ENCODE data around the gene CCDC78.

The CCDC78 gene

DNA sequence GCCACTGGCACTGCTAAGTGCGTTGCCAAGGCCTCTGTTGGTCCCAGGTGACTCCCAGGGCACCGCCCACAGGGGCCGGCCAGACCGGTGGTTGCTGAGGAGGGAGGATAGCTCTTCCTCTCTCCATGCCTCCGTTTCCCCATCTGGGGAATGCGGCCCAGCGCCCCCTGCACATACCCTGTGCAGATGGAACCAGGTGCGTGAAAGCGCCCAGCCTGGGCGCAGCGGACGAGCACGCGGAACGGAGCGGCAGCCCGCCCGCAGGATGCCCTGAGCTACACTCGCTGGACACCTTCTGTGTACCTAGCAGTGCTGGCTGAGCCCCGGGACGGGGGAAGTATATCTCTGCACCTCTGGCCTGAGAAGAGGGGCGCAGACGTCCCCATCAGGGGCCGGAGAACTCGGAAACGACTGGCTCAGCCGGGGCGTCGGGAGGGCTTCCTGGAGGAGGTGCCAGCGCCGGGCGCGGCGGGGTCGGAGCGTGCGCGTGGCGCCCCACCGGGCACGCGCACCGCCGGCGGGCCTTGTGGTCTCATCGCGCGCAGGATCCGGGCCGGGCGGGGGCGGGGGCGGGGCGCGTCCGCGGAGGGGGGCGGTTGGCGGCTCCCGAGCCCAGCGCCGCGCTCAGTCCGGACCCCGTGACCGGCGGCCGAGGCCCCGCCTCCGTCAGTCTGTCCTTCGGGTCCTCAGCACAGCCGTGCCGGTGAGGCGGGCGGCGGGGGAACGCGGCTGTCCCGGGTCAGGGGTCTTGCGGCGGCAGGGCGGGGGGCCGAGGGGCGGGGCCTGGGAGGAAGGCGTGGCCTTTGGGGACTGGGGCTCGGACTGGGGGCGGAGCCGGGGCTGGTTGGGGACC lies at the start of gene CCDC78, which contains the start of gene HAGHL:
CCDC78 (minus strand) TSS at position 6 of the 853 bp plus-strand sequence. CDS start 76 bp downstream, outside the sequence.
HAGHL (plus strand) TSS at position 669 of the 853 bp plus-strand sequence. CDS start 404 bp downstream, outside the sequence.
- DNase-seq = no peak

DNA sequence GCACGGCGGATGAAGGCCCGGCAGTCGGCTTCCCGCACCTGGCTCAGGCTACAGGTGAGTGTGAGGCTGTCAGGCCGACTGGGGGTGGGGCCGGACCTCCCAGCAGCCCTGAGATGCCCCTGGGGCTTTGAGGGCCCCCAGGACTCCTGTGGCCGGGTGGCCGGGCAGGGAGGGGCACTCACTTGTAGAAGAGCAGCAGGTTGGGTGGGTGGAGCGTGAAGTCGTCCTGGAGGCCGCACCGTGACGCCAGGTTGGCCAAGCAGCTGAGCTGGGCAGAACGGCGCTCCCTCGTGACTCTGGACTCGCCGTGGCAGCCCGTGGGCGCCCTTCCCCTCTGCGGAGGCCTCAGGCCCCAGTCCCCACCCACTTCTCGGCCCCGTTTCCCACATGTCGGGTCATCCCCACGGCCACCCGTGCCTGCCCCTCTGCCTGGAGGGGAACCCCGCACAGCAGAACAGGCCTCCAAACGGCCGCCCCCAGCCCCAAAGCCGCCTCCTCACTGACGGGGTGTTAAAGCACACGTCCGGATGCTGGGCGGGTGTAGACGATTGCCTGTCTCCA lies 49.1 kb upstream of the CCDC78 start:
- no peak for DNase-seq

DNA sequence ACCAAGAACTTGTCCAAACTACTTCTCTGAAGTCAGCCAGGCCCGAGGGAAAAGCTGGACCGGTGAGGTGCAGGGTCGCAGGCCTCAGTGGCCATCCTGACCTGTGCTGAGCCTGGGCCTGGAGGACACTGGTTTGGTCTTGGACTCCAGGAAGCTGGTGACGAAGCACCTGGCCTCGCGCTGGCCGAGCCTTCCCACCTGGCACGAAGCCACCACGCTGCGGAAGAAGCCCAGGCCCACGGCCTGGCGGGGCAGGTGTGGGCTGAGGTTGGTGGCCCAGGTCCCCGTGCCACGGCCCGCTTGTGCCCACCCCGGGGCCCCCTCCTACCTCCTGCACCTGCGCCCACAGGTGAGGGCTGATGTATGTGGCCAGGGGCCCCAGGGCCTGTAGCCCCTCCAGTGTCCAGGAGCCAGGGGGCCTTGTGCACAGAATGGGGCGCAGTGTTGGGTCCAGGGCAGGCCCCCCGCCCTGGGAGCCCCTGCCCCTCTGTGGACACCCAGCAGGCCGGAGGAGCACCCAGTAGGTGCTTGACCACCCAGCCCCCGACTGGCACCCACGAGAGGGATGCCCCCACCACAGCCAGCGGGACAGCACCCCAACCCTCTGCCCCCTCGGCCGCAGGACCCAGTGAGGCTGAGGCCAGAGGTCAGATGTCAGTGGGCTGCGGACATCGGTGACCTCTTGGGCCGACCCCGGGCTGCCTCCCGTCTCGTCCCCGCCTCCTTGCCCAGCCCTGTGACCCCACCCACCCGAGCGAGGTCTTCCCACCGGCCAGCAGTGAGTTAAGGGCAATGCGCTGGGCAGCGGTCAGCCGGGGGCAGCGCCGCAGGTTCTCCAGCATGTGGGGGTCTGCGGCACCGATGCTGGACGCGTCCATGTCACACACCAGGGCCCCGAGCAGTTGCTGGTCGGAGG lies 48.1 kb upstream of the CCDC78 start:
- DNase-seq = no peak

DNA sequence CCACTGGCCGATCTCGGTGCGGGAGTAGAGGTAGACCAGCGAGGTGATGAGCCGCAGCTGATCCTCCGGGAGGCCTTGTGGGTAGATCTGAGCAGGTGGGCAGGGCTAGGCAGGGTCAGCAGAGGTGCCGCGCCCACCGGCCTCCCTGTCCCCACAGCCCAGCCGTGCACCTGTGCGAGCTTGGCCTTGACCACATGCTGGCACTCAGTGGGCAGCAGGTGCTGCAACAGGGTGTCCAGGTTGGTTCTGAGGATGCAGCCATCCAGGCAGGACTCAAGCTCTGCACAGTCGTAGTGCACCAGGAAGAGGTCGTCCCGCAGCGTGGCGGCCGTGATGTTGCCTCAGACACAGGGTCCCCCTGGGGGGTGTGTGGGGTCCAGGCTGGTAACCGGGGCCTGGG lies 46.7 kb upstream of the CCDC78 start:
- no peak for DNase-seq

DNA sequence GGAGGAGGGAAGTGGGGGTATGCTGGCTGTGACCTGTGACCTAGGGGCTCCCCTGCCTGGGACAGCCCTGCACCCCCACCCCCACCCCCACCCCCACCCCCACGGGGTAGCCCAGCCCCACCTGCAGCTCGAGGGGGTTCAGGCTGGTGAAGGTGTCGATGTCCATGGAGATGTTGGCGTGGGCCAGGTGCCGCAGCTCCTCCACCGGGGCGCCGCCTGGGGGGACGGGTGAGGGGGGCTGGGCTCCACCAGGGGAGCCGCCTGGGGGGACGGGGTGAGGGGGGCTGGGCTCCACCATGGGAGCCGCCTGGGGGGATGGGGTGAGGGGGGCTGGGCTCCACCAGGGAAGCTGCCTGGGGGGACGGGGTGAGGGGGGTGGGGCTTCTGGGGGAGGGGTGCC lies 44.2 kb upstream of the CCDC78 start:
- no peak for DNase-seq

DNA sequence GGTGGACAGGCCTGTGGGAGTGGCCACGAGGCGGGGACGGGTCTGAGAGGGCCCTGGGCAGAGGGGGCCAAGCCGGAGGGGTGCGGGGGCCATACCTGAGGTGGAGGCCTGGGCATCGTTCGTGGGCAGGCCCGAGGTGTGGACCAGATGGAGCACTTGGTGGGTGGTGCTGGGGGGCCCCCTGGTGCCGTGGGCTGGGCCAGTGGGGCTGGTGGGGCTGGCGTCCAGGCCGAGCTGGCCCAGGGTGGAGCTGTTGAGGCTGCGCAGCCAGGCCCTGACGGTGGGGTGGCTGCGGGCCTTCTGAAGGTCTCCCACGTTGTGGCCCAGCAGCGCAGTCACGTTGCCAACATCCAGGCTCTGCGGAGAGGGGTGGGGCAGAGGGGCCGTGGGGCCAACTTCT lies 43.7 kb upstream of the CCDC78 start:
- no peak for DNase-seq

DNA sequence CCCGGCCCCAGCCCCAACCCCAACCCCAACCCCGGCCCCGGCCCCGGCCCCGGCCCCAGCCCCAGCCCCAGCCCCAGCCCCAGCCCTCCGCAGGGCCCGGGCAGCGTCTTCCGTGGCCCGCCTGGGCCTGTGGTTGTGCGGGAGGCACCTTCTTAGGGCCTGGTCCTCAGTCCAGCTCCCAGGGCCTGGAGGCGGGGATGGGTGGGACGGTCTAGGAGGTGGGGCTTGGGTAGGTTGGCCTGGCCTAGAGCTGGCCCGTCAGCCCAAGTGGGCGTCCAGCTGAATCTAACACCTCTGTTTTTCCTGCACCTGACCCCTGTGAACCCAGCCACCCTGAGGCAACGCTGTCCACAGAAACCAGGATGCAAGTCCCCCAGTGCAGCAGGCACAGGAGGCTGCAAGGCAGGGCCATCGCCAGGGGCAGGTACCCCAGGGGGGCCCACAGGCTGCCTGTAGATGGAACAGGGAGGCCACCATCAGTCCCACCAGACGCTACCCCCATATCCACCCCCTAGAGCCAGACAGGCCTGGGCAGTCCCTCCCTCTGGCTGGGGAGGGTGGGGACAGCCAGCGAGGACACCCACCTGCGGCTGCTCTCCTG lies 43.0 kb upstream of the CCDC78 start:
- DNase-seq = no peak

DNA sequence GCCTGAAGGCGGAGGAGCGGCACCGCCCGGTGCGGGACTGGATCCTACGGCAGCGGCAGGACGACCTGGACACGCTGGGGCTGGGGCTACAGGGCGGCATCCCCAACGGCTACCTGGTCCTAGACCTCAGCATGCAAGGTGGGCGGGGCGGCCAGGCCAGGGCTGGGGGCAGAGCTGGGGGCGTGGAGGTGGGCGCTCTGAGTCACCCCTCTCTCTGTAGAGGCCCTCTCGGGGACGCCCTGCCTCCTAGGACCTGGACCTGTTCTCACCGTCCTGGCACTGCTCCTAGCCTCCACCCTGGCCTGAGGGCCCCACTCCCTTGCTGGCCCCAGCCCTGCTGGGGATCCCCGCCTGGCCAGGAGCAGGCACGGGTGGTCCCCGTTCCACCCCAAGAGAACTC lies 42.2 kb upstream of the CCDC78 start:
- no peak for DNase-seq

DNA sequence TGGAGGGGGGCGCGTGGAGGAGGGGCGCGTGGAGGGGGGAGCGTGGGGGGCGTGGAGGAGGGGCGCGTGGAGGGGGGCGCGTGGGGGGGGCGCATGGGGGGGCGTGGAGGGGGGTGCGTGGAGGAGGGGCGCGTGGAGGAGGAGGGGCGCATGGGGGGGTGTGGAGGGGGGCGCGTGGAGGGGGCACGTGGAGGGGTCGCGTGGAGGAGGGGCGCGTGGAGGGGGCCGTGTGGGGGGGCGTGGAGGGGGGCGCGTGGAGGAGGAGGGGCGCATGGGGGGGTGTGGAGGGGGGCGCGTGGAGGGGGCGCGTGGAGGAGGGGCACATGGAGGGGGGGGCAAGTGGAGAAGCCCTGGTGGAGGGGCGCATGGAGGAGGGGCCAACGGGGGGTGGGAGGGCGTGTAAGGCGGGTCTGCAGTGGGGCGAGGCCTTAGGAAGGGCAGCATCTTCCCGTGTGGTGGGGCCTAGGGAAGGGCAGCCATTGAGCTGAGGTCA lies 41.5 kb upstream of the CCDC78 start:
- DNase-seq = no peak

DNA sequence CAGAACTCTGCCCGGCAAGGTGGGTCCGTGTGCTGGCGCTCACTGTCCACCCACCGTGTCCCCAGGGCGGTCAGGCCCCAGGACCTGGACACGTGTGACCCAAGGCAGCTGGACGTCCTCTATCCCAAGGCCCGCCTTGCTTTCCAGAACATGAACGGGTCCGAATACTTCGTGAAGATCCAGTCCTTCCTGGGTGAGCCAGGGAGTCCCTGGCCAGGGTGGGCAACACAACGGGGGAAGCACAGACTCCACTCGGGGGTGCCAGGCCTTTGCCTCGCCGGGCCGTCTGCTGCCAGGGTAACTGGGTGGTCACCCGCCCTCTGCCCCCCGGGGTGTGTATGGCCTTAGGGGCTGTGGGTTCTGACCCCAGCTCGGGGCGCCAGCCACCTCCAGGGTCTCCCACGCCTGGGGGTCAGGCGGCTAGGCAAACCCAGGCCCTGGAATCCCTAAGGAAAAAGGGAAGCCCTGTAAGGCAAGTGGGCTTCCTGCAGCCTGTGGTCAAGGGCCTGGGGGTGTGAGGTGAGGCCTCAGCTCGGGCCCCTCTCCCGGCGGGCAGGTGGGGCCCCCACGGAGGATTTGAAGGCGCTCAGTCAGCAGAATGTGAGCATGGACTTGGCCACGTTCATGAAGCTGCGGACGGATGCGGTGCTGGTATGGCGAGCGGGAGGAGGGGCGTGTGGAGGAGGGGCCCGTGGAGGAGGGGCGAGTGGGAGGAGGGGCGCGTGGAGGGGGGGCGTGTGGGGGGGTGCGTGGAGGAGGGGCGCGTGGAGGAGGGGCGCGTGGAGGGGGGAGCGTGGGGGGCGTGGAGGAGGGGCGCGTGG lies 40.8 kb upstream of the CCDC78 start:
- DNase-seq = no peak

DNA sequence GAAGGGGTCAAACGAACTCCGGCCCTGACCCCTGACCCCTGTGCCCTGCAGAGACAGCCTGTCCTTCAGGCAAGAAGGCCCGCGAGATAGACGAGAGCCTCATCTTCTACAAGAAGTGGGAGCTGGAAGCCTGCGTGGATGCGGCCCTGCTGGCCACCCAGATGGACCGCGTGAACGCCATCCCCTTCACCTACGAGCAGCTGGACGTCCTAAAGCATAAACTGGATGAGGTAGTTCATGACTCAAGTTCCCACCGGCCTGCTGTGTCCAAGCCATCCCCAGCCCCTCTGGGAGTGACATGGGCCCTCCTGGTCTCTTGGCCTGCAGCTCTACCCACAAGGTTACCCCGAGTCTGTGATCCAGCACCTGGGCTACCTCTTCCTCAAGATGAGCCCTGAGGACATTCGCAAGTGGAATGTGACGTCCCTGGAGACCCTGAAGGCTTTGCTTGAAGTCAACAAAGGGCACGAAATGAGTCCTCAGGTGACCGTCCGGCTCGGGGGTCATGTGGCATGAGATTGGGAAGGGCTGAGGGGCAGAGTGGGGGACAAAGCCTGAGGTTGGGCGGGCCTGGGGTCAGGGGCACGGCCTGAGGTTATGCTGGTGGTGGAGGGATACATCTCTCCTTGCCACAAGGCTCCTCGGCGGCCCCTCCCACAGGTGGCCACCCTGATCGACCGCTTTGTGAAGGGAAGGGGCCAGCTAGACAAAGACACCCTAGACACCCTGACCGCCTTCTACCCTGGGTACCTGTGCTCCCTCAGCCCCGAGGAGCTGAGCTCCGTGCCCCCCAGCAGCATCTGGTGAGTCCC lies 40.0 kb upstream of the CCDC78 start:
- no peak for DNase-seq

DNA sequence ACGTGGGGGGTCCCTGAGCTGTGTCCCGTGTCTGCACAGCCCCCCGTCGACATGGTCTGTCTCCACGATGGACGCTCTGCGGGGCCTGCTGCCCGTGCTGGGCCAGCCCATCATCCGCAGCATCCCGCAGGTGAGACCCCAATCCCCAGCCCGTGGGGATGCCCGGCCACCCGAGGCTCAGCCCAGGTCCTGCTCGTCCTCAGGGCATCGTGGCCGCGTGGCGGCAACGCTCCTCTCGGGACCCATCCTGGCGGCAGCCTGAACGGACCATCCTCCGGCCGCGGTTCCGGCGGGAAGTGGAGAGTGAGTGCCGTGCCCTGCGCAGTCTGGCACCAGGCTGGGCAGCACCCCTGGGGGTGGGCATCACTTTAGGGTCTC lies 39.2 kb upstream of the CCDC78 start:
- no peak for DNase-seq

DNA sequence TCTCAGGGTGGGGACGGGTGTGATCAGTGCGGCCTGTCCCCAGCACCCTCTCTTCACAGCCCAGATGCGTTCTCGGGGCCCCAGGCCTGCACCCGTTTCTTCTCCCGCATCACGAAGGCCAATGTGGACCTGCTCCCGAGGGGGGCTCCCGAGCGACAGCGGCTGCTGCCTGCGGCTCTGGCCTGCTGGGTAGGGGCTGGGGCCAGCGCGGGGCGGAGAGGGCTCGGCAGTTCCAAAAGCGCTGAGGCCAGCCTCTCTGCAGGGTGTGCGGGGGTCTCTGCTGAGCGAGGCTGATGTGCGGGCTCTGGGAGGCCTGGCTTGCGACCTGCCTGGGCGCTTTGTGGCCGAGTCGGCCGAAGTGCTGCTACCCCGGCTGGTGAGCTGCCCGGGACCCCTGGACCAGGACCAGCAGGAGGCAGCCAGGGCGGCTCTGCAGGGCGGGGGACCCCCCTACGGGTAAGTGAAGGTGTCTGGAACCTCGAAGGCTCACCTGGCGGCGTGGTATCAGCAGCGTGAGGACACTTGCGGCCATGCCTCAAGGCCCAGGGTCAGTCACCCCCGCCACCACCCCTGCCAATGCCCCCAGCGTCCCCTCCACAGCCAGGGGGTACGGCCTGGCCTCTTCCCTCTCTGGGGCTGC lies 38.7 kb upstream of the CCDC78 start:
- DNase-seq = no peak

DNA sequence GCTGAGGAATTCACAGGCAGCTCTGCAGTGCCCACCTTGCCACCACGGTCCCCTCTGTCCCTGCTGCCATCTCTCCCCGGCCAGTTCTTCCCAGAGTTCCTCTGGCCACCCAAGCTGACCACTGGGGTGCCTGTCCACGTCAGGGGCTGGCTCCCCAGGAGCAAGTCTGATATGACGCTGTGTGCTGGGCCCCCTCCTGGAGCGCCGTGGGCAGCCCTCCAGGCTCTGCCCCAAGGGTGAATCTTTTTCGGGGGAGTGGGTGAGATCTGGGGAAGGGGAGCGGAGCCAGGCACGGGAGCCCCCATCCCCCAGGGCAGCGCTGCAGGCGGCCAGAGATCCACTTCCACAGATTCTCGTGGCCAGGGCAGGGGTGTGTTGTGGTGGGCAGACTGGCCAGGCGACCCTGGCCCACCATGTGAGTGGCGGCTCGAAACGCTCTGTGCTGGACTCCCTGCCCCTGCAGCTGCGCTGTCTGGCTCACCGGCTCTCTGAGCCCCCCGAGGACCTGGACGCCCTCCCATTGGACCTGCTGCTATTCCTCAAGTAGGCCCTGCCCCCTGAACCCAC lies 38.0 kb upstream of the CCDC78 start:
- DNase-seq = no peak

DNA sequence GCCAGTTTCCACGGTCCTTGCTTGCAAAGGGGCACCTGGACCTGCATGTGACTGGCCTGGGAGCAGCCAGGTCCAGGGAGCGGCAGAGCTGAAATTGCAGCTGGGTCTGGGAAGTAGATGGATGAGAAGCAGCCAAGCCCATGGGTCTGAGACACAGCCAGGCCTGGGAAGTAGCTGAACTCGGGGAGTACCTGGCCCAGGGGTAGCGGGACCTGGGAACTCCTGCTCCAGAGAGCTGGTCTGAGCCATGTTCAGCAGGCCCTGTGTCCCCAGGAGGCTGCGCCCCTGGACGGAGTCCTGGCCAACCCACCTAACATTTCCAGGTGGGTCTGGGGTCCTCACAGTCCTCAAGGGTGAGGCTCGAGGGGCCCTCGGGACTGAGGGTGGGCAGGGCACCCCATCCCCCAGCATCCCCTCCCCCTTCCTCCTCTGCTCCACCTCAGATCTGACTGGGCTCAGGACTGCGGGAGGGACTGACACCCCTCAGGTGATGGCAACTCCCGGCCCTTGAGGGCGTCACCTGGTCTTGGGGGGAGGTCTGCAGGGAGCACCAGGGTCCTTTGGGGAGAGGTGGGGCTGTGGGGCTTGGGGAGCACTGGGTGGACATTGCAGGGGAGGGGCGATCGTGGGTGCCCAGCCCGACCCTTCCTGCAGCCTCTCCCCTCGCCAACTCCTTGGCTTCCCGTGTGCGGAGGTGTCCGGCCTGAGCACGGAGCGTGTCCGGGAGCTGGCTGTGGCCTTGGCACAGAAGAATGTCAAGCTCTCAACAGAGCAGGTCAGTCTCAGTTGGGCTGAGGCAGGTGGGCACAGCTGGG lies 37.3 kb upstream of the CCDC78 start:
- no peak for DNase-seq

DNA sequence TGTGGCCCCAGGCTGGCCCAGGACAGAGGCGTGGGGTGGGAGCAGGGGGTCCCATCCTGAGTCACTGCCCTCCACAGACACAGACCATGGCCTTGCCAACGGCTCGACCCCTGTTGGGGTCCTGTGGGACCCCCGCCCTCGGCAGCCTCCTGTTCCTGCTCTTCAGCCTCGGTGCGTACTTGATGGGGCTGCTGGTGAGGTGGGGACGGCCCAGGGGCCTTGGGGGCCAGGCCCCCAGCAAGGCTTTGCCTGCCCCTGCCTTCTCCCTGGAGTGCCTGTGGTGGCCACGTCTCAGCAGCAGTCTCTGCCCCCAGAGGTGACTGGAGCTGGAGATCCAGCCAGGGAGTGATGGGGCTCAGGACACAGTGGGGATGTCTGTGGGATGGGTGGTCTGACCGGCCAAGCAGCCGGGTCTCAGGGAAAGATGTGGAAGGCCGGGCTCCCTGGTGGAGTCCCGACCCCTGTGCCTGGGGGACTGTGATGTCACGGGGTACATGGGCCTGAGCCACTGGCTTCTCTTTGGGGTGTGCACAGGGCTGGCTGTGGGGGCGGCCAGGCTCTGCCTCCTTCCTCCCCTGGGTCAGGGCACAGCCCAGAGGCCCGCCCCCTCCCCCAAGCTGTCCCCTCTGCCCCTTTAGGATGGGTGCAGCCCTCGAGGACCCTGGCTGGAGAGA lies 36.5 kb upstream of the CCDC78 start:
- DNase-seq = no peak

DNA sequence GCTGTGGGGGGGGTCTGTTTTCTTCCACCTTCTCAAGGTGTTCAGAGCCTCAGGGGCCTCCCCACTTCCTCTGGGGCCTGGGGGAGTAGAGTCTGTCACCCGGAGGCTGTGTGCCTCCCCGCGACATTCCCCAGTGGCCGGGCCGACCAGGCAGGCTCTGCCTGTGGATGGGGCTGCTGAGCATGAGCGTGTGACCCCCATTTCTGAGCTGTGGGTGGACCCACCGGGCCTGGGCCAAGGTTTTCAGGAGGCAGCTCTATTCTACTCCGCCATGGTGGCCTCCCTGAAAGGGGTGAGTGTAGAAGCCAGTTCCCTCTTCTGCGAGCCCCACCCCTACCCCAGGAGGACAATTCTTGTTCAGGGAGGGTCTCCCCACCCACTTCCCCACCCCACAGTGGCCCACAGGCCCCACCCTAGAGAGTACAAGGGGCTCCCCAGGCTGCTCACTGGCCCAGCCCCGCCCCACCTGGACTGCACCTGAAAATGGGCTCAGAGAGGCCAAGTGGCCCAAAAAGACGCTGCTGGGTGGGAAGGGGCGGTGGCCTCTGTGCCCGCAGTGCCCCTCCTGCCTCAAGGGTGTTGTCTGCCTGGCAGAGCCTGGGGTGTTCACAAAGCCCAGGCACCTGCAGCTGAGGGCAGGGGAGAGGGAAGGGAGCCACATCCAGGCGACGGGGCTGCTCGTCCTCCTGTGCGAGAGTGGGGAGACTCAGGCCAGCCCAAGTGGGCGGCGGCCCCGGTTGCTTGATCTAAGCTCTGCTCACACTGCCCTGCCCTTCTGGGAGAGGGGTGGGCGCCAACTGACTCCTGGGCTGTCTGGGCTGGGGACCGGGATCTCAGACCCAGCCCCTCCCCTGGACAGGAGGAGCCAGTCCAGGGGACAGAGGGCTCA lies 35.6 kb upstream of the CCDC78 start:
- DNase-seq = no peak

Data from NCI-H187 treated with DMSO at 0.1 percent for 48 hours (cell line).